HG03175 (cell line): Measurements from ENCODE around the gene CTTN.
"Not testable (repeated sequence)": the region's sequence is repeated elsewhere in the genome, so short reads cannot be mapped to it uniquely, and the experiment has no call there.

Source experiments
- ATAC-seq: cut with Tn5 transposase; IDR thresholded peaks from one replicate; pipeline ENCODE4 v1.9.1; 2021; ENCODE audit warnings: mild to moderate bottlenecking, moderate library complexity; ENCODE audit not compliant: unreplicated experiment

The CTTN gene

DNA sequence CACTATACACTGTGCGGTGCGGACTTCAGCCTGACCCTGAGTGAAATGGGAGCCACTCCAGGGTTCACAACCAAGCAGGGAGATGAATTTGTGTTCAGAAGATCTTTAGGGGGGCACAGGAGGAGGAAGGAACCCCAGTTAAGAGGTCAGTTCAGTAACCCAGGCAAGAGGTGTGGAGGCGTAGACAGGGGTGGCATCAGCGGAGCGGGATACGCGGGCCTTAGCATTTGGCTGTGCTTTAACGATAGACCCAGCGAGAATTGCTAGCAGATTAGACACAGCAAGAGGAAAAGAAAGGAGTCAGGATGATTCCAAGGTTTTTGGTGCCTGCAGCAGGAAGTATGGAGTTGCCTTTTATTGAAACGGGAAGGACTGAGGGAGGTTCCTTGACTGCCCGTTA, 46.8 kb downstream of the CTTN start:
- ATAC-seq, result no peak

DNA sequence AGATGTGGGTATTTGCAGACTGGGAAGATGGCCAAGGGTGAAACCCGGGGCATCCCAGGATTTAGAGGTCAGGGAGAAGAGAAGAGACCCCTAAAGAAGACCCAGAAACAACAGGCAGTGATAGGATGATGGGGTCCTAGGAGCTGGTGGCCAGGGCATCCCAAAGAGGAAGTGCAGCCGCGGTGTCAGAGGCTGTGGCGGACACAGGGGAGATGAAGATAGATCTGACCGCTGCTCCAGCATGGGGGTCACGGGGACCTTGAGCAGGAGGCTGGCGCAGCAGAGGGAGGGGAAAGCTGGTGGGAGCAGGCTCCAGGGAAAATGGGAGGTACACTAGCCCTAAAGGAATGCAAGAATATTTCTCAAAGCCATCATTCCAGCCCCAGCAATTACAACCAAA, 47.3 kb downstream of the CTTN start:
- no peak for ATAC-seq

DNA sequence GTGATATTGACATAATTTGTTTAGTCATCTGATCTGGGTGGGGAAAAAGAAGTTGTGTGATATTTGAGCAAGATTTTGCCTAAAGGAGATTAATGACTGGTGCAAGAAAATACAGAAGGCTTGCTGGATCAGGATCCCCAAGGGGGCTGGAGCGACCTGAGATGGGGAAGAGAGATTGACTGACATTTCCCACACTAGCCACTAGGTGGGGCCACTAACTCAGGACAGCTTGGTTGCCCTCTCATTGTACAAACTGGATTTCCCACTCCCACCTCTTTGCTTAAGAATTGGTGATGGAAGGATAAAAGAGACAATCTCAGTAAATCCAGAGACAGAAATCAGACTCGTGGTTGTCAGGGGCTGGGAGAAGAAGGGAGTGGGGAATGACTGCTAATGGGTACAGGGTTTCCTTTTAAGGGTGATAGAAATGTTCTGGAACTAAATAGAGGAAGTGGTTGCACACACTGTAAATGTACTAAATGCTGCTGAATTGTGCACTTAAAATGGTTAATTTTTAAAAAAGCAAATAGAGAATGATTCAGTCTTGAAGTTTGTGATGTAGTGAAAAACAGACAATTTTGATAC, 50.7 kb downstream of the CTTN start:
- no peak for ATAC-seq

DNA sequence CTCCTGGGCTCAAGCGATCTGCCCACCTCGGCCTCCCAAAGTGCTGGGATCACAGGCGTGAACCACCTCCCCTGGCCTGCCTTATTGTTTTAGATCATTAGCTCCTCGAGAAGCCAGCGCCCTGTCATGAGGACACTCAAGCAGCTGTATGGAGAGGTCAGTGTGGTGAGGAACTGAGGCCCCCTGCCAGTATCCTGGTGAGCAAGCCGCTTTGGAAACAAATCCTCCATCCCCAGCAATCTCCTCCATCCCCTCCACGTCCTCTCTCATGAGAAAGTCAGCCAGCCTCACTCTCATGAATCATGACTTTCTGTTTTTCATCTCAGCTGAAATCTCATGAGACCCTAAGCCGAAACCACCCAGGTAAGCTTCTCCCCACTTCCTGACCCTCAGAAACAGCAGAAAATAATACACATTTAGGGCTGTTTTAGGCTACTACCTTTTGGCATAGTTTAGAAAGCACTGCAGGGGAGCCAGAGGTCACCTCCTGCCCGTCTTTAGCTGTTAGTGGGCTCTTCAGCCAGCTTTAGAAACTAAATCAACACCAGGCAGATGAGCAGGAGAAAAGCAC, 56.0 kb downstream of the CTTN start:
- no peak for ATAC-seq

DNA sequence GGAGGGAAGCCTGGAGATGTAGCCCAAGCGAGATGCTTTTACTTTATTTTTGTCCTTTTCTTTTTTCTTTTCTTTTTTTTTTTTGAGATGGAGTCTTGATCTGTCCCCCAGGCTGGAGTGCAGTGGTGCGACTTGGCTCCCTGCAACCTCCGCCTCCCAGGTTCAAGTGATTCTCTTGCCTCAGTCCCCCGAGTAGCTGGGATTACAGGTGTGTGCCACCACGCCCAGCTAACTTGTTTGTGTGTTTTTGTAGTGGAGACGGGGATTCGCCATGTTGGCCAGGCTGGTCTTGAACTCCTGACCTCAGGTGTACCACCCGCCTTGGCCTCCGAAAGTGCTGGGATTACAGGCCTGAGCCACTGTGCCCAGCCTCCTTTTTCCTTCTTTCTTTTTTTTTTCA, 56.5 kb downstream of the CTTN start:
- ATAC-seq, result not testable (repeated sequence)

DNA sequence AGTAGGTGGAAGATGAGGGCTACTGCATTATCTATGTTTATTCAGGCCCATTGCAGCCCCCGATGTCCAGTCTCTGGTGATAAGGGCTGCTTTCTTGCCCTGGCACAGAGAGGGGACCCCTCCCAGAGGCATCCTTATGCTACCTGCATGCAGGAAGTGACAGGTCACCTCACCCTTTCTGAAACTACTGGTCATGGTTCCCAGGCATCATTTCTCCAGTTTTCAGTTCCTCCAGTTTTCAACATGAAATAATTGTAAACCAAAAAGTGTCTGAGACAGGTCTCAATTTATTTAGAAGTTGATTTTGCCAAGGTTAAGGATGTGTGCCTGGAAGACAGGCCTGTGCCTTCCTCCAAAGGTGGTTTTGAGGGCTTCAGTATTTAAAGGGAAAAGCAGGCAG, 57.0 kb downstream of the CTTN start:
- ATAC-seq, result no peak

DNA sequence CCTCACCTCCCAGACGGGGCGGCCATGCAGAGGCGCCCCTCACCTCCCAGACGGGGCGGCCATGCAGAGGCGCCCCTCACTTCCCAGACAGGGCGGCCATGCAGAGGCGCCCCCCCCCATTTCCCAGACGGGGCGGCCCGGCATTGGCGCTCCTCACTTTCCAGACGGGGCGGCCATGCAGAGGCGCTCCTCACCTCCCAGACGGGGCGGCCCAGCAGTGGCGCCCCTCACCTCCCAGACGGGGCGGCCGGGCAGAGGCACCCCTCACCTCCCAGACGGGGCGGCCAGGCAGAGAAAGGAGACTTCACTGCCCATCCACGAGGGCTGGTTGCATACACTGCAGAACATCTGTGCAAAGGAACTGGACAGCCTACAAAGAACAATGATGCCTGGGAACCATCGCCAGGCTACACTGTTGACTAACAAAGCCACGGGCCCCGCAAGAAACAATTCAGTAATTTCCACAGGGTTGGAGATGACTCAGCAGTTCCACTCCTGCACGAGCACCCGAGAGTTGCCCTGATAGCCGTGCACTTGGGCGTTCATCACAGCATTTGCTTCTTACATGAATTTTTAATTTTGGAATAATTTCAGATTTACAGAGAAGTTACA, 58.7 kb downstream of the CTTN start:
- ATAC-seq, result no peak

DNA sequence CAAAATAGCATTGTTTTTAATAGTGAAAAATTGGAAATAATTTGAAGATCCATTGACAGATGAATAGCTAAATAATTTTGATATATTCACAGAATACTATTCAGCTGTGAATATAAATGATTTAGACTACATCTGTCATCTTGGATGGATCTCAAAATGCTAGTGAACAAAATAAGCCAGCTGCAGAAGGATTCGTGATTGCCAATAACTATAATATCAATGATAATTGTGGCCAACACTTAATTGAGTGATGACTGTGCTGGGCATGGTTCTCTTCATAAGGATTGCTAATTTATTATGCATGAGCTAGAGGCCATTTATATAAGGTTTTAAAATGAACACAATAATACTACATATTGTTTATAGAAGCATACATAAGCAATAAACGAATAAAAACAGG, 60.4 kb downstream of the CTTN start:
- no peak for ATAC-seq

DNA sequence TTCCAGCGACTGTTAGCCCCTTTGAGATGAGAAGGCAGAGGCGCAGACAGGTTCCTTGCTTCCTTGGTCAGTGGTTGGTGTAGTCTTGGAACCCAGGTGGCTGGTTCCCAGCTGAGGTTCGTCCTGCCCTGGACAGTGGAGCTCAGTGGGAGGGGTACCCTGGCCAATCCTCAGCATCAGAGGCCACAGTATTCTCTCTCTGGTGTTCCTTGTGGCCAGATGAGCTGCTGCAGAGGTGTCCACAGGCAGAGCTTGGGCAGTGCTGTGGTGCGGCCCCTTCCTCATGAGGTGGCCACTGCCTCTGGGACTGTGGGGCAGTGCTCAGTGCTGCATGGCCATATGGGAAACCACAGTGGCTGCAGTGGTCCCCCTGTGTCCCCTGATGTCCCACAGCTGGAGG, 61.8 kb downstream of the CTTN start:
- ATAC-seq, result no peak

DNA sequence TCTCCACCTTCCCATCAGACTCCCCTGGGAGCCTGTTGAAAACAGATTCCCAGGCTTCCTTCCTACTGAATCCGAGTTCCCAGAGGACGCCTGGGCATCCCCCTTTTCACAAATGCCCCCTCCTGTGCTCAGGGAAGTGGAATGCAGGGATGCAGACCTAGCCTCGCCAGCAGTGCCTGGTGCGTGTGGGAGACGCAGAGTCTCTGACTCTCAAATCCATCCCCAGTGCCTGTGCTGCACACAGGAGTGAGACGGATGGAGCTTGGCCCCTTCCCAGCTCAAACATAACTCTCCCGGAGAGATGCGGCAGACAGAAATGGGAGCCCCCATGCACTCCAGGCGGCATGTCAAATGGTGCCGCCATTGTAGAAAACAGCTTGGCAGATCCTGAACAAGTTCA, 62.6 kb downstream of the CTTN start:
- ATAC-seq, result no peak

DNA sequence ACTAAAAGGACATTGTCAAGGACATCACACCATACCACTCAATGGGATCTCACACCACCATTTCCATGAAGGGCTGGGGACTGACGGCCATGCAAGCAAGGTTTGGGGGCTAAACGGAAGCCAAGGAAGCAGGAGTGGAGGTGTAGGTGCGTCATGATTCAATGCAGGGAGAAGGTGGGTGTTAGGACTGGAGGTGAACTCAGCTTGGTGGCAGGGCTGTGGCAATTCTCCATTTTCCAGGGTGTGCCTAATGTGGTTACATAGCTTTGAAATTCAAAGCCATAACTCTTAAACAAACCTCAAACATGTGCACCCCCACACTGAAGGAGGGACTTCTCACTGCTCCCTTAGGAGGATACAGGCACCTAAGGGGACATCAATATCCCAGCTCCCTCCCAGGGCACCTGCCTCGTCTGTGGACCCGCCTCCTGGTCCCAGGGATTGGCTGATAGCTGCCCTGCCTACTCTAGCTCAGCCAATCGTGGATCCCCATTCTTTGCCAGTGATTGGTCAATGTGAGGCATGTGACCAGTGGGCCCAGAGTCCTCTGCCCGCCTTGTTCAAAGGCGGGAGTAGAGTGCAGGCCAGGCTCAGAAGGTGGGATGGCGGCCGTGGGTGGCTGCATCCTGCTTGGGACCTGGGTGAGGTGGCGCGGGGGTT, 64.6 kb downstream of the CTTN start:
- ATAC-seq, result no peak

DNA sequence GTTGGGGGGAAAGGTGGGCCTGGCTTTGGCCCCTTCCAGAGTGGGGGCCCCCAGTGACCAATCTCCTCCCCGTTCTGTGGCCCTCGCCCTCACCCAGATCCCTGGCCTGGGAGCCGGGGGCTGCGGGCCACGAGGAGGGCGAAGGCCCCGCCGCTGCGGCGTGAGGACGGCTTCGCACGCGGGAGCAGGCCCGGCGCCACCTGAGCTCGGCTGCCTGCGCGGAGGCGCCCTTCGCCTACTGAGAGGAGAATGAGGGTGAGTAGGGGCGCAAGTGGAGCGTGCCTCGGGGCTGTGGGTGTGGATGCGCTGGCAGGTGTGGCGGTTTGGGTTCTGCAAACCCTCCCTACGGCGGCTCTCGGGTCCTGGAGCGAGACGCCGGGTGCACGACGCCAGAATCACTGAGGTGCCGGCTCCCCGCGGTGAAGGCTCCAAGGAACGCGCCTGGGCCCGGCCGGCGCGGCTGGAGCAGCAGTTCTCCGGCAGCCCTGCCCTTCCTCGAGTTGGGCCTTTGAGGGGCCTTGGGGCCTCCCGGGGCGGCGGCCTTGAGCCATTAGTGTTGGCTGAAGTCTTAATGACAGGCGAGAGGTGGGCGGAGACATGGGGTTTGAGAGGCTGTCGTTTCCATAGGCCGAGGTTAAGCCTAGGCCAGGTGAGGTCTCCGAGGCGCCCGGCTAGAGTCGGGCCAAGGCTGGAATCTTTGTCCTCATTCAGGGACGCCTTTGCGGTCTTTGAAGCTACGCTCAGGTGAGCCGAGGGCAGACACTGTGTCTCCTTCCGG, 65.3 kb downstream of the CTTN start:
- ATAC-seq, result no peak

DNA sequence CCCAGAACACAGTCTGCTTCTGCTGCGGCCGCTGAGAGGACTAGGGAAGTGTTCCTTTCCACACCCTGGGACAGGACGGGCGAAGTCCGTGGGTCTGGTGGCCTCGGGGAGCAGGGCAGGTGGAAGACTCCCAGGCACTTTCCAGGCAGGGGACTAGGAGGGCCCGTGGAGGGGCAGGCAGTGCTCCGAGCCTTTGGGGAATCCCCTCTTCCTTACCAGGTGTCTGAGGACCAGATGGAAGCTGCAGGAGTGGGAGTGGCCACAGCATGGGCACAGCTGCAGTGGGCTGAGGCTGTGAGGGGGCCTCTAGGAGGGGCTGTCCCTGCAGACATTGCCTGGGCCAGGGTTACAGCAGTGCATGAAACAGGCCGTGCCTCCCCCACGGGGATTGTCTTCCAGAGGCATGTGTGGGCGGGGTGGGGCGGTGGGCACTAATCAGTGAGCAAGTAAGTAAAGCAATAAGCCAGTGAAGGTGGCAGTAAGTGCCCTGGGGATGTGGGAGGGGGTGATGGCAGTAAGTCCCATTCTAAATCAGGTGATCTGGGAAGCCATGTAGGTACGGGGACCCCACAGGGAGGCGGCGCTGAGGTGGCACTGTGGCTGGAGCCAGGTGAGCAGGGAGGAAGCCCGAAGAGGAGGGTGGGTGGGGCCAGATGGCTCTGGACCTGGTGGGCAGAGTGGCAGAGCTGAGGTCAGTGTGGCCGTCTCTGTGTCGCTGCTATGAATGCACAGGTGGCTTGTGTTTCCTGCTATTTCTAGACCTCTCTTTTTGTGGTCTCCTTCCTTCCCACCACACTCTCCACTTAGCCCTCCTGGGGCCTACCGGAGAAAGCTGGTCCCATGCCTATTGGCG, 66.4 kb downstream of the CTTN start:
- no peak for ATAC-seq

DNA sequence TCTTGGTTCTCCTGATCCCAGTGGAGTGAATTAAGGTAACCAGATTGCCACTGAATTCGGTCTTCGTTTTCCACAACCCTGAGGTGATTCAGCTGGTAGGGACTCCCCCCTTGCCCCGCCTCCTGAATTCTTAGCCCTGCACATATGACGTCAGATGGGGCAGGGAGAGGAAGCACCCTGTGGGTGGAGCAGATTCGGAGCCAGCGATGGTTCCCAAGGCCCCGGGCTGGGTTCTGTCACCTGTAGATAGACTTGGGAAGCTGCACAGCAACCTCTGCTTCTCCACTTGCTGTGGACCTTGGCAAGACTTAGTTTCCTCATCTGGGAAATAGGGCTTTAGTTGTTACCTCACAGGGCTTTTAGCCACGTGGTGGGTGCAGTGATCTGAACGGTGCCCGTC, 67.8 kb downstream of the CTTN start:
- no peak for ATAC-seq

DNA sequence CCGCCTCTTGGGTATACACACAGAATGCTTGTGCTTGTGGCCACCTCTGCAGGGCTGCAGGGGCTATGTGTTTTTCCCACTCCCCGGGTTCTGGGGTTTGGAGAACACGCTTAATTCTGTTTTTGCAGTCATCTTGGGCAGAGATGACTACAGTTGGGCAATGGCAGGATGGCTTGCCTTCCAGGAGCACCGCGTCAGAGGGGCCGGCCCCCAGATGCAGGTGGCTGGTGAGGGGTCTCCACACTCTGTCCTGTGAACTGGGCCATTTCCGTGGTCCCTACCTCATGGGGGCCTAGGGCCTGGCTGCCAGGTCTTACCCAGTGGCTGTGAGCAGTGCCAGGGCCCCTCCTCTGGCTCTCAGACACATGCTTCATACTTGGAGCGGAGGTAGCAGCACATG, 68.3 kb downstream of the CTTN start:
- ATAC-seq, result no peak

DNA sequence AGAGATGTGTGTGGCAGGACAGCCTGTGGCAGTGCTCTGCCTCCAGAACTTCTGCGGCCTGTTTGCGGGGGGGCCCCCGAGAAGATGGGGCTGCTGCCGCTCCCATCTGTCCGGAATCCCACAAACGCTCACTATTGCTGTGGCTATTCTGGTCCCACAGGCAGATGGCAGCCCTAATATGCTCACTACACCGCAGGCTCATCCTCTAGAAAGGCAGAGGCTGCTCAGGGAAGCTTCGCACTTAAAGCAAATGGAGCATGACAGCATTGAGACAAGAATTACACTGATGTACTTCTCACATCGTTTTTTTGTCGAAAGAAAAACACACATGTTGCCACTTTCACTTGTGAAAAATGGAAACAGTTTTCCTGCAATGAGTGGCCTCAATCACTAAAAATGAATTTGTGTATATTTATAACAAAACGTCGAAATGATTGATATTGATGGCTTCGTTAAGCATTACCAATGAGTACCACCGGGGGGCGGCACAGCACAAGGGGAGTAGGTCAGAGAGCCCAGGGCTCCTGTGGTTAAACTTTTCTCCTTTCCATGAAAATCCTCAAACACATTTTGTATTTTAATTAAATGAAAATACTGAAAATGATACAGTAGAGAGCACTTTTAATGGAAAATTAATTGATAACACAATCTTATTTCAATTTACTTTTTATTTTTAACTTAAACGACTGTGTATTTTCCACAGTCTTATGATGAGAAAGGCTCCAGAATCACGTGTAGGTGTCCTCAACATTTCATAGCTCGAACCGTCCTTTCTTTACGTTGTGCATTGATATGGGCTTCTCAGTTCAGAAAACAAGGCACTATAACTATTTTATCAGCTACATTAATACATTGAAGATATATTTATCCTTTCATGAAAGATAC, 69.1 kb downstream of the CTTN start:
- ATAC-seq, result no peak

DNA sequence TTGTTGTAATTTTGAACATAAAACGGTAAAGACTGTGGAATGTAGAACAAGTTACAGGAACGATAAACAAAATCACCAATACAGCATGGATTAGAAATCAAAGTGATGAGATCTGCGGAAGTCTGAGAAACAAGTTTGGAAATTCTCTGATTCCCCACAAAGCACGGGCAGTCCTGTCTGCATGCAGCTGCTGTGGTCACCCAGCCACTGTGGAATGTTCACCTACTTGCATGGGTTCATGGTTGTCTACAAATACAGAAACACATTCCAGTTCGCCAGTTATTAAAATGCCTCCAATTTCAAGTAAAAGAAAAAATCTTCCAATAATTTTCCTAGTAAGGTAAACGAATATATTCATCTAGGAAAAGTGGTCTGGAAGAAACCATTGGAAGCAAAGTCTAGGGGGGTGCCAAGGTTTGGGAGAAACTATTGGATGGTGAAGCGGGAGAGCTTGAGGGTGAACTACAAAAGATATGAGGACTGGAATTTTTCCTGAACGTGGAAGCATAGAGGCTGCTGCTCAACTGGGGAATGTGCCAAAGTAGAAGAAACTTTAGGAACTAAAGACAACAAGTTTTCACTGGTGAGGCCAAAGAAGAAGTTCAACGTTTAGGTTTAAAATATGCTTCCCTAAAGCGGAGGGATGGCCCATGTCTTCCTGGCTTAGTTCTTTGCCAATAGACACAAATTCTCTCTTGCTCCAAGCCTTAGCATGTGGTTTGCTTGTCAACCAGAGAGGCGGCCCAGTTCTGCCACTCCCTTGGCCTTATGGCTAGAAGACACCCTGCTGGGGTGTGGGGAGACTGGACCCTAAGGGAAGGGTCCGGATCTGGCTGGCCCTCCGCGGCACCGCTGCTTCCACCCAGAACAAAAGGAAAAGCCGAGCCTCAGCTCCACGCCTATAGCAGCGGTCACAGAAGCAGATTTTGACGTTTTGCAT, 70.2 kb downstream of the CTTN start:
- ATAC-seq, result no peak

DNA sequence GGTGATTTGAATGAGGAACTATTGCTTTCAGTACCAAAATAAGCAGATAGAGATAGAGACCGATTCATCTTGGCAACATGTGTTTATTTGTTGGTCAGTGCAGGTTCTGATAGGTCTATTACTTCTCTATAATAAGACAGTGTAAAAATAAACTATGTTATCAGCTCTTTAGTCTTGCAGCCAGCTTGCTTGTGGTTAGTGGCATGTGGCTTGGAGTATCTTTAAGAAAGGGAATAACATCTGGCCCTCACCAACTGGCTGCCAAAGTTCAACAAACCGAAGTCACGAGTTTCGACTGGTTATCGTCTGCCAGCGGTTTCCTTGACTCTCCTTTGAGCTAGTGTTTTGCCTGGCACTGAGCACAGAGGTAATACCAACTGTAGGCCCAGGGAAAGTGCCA, 71.8 kb downstream of the CTTN start:
- peak; percentile 62 for ATAC-seq

DNA sequence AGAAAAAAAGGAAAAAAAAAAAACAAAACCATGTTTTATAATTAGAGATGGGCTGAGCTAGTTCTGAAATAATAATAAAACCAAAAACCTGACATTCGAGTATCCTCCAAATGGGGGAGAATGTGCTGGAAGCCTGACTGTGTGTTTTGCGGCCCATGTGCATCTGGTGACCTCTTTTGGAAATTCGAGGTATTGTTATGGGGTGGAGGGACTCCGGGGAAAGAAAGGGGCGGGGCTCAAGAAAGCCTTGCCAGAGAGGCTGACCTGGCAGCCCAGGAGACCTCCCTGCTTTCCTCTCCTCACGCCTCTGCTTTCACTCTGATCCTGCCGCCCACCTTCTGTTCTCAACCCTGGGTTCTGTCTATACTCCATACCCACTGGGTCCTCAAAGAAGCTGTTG, 72.9 kb downstream of the CTTN start:
- no peak for ATAC-seq
